Hematopoietic multipotent progenitor cell treated with erythropoietin and hydrocortisone succinate and interleukin-3 and kit ligand, for 4 days (in vitro differentiated cells): ENCODE measurements around the gene UGT1A1.
"Not testable (repeated sequence)": the region's sequence is repeated elsewhere in the genome, so short reads cannot be mapped to it uniquely, and the experiment has no call there.

ENCODE experiments used
- DNase-seq: peaks from one replicate; pipeline ENCODE4 v3.0.0-alpha.2; 2015

Gene UGT1A1

DNA sequence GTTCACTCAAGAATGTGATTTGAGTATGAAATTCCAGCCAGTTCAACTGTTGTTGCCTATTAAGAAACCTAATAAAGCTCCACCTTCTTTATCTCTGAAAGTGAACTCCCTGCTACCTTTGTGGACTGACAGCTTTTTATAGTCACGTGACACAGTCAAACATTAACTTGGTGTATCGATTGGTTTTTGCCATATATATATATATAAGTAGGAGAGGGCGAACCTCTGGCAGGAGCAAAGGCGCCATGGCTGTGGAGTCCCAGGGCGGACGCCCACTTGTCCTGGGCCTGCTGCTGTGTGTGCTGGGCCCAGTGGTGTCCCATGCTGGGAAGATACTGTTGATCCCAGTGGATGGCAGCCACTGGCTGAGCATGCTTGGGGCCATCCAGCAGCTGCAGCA, at the start of gene UGT1A1:
UGT1A1 (plus strand) TSS at position 228 of the 400 bp plus-strand sequence; CDS start at position 246, 18 bp downstream.
- DNase-seq, result no peak

GRCh38 chr2:233711312-233712008, 48.6 kb upstream of the UGT1A1 start:
- peak; percentile 88 for DNase-seq

DNA sequence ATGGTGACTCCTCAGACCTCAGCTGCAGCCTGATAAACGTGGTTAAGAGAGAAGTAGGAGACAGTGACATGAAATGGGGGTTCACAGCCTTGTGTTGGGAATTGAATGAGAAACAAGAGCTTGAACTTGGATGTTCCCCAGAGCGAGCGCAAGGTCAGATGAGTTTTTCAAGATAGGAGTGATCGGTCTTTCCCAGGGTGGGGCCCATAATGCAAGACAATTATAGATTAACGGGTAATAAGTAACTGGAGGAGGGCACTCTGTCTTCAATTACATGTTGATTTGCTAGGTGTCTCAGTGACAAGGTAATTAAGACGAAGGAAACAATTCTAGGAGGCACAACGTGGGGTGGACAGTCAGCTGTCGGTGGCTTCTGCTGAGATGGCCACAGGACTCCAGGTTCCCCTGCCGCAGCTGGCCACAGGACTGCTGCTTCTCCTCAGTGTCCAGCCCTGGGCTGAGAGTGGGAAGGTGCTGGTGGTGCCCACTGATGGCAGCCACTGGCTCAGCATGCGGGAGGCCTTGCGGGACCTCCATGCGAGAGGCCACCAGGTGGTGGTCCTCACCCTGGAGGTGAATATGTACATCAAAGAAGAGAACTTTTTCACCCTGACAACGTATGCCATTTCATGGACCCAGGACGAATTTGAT, 47.3 kb upstream of the UGT1A1 start, which contains the start of gene UGT1A5:
UGT1A5 (plus strand) TSS at position 297 of the 651 bp plus-strand sequence; CDS start at position 382, 85 bp downstream.
- DNase-seq, result no peak

DNA sequence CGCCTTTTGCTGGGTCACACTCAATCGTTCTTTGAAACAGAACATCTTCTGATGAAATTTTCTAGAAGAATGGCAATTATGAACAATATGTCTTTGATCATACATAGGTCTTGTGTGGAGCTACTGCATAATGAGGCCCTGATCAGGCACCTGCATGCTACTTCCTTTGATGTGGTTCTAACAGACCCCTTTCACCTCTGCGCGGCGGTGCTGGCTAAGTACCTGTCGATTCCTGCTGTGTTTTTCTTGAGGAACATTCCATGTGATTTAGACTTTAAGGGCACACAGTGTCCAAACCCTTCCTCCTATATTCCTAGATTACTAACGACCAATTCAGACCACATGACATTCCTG, 46.8 kb upstream of the UGT1A1 start:
- DNase-seq, result no peak

- peak; percentile 69 for DNase-seq
Observed at GRCh38 chr2:233714121-233714520, 45.9 kb upstream of the UGT1A1 start.

DNA sequence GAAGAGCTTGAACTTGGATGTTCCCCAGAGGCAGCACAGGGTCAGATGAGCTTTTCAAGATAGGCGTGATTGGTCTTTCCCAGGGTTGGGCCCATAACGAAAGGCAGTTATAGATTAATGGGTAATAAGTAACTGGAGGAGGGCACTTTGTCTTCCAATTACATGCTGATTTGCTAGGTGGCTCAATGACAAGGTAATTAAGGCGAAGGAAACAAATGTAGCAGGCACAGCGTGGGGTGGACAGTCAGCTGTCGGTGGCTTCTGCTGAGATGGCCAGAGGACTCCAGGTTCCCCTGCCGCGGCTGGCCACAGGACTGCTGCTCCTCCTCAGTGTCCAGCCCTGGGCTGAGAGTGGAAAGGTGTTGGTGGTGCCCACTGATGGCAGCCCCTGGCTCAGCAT, 41.5 kb upstream of the UGT1A1 start, which contains the start of gene UGT1A4:
UGT1A4 (plus strand) TSS at position 185 of the 400 bp plus-strand sequence; CDS start at position 270, 85 bp downstream.
- DNase-seq, result no peak

DNA sequence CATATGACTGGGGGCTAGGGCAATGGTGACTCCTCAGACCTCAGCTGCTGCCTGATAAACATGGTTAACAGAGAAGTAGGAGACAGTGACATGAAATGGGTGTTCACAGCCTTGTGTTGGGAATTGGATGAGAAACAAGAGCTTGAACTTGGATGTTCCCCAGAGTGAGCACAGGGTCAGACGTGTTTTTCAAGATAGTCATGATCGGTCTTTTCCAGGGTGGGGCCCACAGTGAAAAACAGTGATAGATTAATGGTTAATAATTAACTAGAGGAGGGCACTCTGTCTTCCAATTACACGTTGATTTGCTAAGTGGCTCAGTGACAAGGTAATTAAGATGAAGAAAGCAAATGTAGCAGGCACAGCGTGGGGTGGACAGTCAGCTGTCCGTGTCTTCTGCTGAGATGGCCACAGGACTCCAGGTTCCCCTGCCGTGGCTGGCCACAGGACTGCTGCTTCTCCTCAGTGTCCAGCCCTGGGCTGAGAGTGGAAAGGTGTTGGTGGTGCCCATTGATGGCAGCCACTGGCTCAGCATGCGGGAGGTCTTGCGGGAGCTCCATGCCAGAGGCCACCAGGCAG, 31.3 kb upstream of the UGT1A1 start, which contains the start of gene UGT1A3:
UGT1A3 (plus strand) TSS at position 320 of the 579 bp plus-strand sequence; CDS start at position 405, 85 bp downstream.
- DNase-seq, result no peak

- DNase-seq, result not testable (repeated sequence)
Observed at GRCh38 chr2:233736868-233737653, 23.0 kb upstream of the UGT1A1 start.

DNA sequence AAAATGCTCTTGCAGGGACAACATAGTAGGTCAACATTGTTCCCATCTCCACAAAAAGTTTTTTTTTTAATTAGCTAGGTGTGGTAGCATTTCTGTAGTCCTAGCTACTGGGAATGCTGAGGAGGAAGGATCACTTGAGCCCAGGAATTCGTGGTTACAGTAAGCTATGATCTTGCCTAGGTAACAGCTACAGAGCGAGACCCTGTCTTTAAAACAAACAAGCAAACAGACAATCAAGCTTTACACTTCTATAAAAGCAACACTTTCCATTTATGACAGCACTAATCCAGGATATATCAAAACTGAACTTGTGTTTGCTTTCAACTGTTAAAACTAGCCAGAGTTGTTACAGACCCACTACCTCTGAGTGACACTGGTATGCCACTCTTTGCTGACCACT, 19.2 kb upstream of the UGT1A1 start:
- no peak for DNase-seq

DNA sequence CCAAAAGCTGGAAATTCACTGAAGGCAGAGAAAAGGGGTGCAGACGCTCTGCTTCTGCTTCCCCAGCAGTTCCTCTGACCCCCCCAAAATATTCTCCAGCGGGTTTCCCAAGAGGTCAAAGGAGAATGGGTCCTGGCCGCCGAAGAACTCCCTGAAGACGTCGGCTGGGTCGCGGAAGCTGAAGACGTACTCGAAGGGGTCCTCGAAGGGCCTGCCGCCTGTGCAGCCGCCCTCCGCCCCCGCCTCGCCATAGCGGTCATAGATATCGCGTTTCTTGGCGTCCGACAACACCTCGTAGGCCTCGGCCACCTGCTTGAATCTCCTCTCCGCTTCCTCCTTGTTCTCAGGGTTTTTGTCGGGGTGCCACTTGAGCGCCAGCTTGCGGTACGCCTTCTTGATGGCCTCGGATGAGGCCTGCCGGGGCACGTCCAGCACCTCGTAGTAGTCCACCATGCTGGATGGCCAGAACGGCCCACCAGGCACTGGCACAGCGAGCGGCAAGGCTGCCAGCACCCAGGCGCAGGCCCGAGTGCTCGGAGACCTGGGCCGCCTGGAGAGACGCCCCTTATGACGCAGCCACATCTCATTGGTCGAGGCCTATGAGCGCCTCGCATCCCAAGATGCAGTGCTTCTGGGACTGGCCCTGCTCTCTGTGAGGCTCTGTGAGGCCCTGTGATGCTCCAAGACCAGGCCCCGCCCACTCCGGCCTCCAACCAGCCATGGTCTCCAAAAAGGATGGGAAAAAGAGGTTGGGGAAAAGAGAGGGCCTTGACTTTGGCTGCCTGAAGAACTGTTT, 16.4 kb upstream of the UGT1A1 start:
- no peak for DNase-seq

DNA sequence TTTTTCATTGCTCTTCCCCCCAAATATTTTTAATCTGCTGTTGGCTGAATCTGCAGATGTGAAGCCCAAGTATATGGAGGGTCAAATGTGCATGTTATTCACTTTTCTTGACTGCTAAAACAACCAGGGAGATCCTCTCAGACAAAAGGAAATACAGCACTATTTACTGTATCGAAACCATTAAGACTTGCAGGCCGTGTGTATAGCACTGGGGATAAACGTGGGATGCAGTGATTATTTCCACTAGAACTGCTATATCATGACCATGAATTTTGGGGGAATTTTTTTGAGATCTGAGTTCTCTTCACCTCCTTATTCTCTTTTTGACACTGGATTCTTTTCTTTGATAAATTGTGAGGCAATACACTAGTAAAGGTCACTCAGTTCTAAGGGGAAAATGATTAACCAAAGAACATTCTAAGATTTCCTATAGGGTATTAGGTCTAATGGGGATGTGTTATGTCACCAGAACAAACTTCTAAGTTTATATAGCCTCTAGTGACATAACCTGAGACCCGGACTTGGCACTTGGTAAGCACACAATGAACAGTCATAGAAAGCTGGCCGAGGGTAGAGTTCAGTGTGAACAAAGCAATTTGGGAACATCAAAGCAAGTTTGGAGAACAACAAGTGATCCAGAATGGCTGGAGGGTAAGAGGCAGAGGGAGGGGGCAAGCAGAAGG, 14.9 kb upstream of the UGT1A1 start:
- no peak for DNase-seq

DNA sequence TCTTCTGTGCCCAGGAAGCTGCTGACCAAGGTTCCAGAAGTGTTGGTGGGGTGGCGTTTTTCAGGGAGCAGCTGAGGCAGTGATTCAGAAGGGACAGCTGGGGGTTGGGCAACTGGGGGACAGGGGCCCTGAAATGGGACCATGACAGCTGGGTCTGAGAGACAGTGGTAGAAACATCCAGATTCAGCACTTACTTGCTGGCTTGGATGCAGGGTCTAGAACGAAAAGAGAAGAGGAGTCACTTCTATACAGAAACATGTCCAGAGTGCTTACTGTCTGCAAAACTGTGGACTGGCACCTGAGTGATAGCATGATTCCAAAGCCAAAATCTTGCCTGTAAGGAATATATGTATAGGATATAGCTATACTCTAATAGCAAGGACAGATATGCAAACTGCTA, 14.2 kb upstream of the UGT1A1 start:
- DNase-seq, result not testable (repeated sequence)

- no peak for DNase-seq
Observed at GRCh38 chr2:233746475-233747282, 13.4 kb upstream of the UGT1A1 start.

DNA sequence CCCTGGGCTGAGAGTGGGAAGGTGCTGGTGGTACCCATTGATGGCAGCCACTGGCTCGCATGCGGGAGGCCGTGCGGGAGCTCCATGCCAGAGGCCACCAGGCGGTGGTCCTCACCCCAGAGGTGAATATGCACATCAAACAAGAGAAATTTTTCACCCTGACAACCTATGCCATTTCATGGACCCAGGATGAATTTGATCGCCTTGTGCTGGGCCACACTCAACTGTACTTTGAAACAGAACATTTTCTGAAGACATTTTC, 12.9 kb upstream of the UGT1A1 start:
- DNase-seq, result no peak

DNA sequence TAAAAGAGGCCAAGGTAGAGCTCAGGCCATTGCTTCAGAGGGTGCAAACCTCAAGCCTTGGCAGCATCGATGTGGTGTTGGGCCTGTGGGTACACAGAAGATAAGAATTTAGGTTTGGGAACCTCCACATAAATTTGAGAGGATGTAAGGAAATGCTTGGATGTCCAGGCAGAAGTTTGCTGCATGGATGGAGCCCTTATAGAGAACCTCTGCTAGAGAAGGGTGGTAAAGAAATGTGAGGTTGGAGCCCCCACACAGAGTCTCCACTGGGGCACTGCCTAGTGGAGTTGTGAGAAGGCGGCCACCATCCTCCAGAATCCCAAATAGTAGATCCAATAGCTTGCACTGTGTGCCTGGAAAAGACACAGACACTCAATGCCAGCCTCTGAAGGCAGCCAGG, 9.4 kb upstream of the UGT1A1 start:
- DNase-seq, result not testable (repeated sequence)

- not testable (repeated sequence) for DNase-seq
Observed at GRCh38 chr2:233751212-233752009, 8.7 kb upstream of the UGT1A1 start.

DNA sequence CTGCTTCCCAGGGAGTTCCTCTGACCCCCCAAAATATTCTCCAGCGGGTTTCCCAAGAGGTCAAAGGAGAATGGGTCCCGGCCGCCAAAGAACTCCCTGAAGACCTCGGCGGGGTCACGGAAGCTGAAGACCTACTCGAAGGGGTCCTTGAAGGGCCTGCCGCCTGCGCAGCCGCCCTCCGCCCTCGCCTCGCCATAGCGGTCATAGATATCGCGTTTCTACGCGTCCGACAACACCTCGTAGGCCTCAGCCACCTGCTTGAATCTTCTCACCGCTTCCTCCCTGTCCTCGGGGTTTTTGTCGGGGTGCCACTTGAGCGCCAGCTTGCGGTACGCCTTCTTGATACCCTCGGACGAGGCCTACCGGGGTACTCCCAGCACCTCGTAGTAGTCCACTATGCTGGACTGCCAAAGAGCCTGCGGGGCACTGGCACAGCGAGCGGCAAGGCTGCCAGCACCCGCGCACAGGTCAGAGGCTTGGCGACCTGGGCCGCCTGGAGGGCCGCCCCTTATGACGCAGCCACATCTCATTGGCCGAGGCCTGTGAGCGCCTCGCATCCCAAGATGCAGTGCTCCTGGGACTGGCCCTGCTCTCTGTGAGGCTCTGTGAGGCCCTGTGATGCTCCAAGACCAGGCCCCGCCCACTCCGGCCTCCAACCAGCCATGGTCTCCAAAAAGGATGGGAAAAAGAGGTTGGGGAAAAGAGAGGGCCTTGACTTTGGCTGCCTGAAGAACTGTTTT, 5.0 kb upstream of the UGT1A1 start:
- no peak for DNase-seq

- no peak for DNase-seq
Observed at GRCh38 chr2:233756429-233757081, 3.5 kb upstream of the UGT1A1 start.

GRCh38 chr2:233758141-233758540, 1.9 kb upstream of the UGT1A1 start:
- no peak for DNase-seq
